Measurements from ENCODE around the gene LPAR1. TPM values are rescaled to one million over a fixed set of nuclear protein-coding genes. Genes with fewer than 3 reads are reported as not detected.
"Not testable (repeated sequence)": the region's sequence is repeated elsewhere in the genome, so short reads cannot be mapped to it uniquely, and the experiment has no call there.

The LPAR1 gene
- total RNA-seq, 4 donors from 2014 or later: 27.1 to 65.4 (median 47.6) TPM

GRCh38 chr9:110872920-110873319, 165.3 kb downstream of the LPAR1 start:
- no peak overlapping the region for H3K27ac ChIP-seq
- 59 to 60% methylated on average over 5 to 6 of the region's 6 CpGs for WGBS, 2 donors (ENCODE audit: low coverage in 1 of 2)
- no peaks in the 10 kb centered on the region for H3K27me3 ChIP-seq
- no peaks in the 10 kb centered on the region for H3K9me3 ChIP-seq
- no peak for ATAC-seq
- H3K4me3 ChIP-seq: no peak overlapping the region
- no peaks in the 10 kb centered on the region for H3K36me3 ChIP-seq
- H3K4me1 ChIP-seq: peaks cover 0 to 7% (median 0%) of the 10 kb centered on the region in 3 donors
- TF ChIP-seq POLR2AphosphoS5 (IDR thresholded peaks at IDR 0.05) (no peak), POLR2A (IDR thresholded peaks at IDR 0.05) (no peak), CTCF (IDR thresholded peaks at IDR 0.05) (no peak), EP300 (IDR thresholded peaks at IDR 0.05) (no peak)

GRCh38 chr9:110871736-110872135, 166.5 kb downstream of the LPAR1 start:
- TF ChIP-seq POLR2AphosphoS5 (IDR thresholded peaks at IDR 0.05) (no peak), POLR2A (IDR thresholded peaks at IDR 0.05) (no peak), CTCF (IDR thresholded peaks at IDR 0.05) (no peak)
- 88 to 100% methylated on average over 1 of the region's 1 CpG for WGBS, 2 donors (ENCODE audit: low coverage in 1 of 2)
- Histone ChIP-seq H3K27ac (no peak overlapping the region), H3K4me1 (peaks cover 0 to under 1% (median 0%) of the 10 kb centered on the region in 3 donors), H3K9me3 (no peaks in the 10 kb centered on the region), H3K4me3 (no peak overlapping the region), H3K27me3 (no peaks in the 10 kb centered on the region), H3K36me3 (no peaks in the 10 kb centered on the region)
- ATAC-seq: no peak

GRCh38 chr9:110869931-110870330, 168.3 kb downstream of the LPAR1 start:
- no peak for TF ChIP-seq POLR2AphosphoS5 (IDR thresholded peaks at IDR 0.05)
- TF ChIP-seq POLR2A (IDR thresholded peaks at IDR 0.05): no peak
- TF ChIP-seq CTCF (IDR thresholded peaks at IDR 0.05): no peak
- TF ChIP-seq EP300 (IDR thresholded peaks at IDR 0.05): no peak
- no peak for ATAC-seq
- WGBS, 2 donors (ENCODE audit: low coverage in 1 of 2): 84 to 91% methylated on average over 1 of the region's 1 CpG
- Histone ChIP-seq H3K4me3 (no peak overlapping the region), H3K4me1 (no peaks in the 10 kb centered on the region), H3K27ac (no peak overlapping the region), H3K27me3 (no peaks in the 10 kb centered on the region), H3K36me3 (no peaks in the 10 kb centered on the region), H3K9me3 (no peaks in the 10 kb centered on the region)

GRCh38 chr9:110864011-110864410, 174.3 kb downstream of the LPAR1 start:
- H3K36me3 ChIP-seq: no peaks in the 10 kb centered on the region
- no peaks in the 10 kb centered on the region for H3K27me3 ChIP-seq
- 86 to 94% methylated on average over 1 to 2 of the region's 2 CpGs for WGBS, 2 donors (ENCODE audit: low coverage in 1 of 2)
- no peak for ATAC-seq
- H3K4me1 ChIP-seq: no peaks in the 10 kb centered on the region
- no peak overlapping the region for H3K4me3 ChIP-seq
- H3K27ac ChIP-seq: no peak overlapping the region
- TF ChIP-seq POLR2A (IDR thresholded peaks at IDR 0.05) (no peak), EP300 (IDR thresholded peaks at IDR 0.05) (no peak), POLR2AphosphoS5 (IDR thresholded peaks at IDR 0.05) (no peak), CTCF (IDR thresholded peaks at IDR 0.05) (no peak)
- H3K9me3 ChIP-seq: peaks cover 0 to 23% (median 0%) of the 10 kb centered on the region in 3 donors

- H3K36me3 ChIP-seq, H3K4me3 ChIP-seq, H3K4me1 ChIP-seq, H3K27me3 ChIP-seq, H3K27ac ChIP-seq, ATAC-seq: not testable (repeated sequence)
- WGBS, 2 donors (ENCODE audit: low coverage in 1 of 2): no CpG with 5 or more reads among the region's 4 CpGs
- peaks cover 0 to 23% (median 0%) of the 10 kb centered on the region in 3 donors for H3K9me3 ChIP-seq
Observed at GRCh38 chr9:110861370-110862110, 176.7 kb downstream of the LPAR1 start.
